Loucy (cell line): ENCODE results near the gene GPC5.

Experiments
- CTCF ChIP-seq: fragments of 200-600 bp; sonication (generic); conservative IDR thresholded peaks from 2 replicates; pipeline ENCODE4 v1.5.1; 2014; ENCODE audit warnings: mild to moderate bottlenecking, antibody characterized with exemption, low read length
- EZH2phosphoT487 ChIP-seq: fragments of 200-600 bp; IDR thresholded peaks from 2 replicates; pipeline ENCODE4 v1.6.1; 2018; ENCODE audit warnings: antibody characterized with exemption, mild to moderate bottlenecking, moderate library complexity, borderline replicate concordance

DNA sequence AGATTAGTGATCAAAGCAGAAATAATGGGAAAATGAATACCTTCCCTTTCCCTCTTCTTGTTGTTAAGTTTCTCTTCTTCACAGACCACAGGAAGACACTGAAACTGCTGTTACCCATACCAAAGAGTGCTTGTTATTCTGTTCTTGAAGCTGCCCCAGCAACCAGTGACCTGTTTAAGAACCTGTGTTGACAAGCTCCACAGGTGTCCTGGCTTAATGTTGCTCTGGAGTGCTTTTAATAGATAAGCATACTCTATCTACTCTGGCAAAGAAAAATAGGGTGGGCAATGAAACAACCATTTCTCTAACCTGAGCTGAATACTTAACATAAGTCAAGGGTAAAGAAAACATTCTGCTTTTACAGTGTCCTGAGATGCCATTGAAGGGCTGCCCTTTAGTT lies 1321.4 kb downstream of the GPC5 start:
- TF ChIP-seq EZH2phosphoT487 (no peak), CTCF (no peak)
